Uterus (tissue), 2 donors: Measurements from ENCODE around the gene RBFOX2.

Source experiments
- POLR2A ChIP-seq, 2 donors: fragments of 450-650 bp; IDR thresholded peaks; one replicate each; pipeline ENCODE4 v1.6.1; 2016; ENCODE audit warnings: antibody characterized with exemption in 2 of 2, mild to moderate bottlenecking in 1 of 2, moderate library complexity in 1 of 2
- TF ChIP-seq, protein P1 (sequence below), 4 experiments: fragments of 200-600 bp in 2 of 4; fragments of 450-650 bp in 2 of 4; sonication (generic) in 2 of 4; IDR thresholded peaks; one replicate each; pipeline ENCODE4 v1.5.1; 2016 to 2019; ENCODE audit warnings: antibody characterized with exemption in 4 of 4, mild to moderate bottlenecking in 2 of 4, moderate library complexity in 1 of 4

DNA sequence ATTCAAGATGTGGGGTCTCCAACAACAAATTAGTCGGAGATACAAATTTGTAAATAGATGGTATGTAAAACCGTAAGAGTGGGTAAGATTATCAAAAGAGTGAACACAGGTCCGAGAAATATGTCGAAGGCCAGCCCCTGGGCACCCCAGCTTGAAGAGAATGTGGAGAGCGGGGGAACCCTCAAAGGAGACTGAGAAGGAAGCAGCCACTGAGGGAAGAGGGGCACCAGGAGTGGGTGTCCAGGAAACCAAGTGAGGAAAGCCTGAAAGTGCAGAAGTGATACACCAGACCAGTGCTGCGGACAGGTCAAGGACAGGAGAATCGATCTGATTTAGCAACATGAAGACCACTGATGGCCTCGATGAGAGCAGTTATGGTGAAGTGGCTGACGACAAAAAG, 296.5 kb downstream of the RBFOX2 start:
- no peak for TF ChIP-seq POLR2A (IDR thresholded peaks at IDR 0.05)
- TF ChIP-seq, protein P1, sequence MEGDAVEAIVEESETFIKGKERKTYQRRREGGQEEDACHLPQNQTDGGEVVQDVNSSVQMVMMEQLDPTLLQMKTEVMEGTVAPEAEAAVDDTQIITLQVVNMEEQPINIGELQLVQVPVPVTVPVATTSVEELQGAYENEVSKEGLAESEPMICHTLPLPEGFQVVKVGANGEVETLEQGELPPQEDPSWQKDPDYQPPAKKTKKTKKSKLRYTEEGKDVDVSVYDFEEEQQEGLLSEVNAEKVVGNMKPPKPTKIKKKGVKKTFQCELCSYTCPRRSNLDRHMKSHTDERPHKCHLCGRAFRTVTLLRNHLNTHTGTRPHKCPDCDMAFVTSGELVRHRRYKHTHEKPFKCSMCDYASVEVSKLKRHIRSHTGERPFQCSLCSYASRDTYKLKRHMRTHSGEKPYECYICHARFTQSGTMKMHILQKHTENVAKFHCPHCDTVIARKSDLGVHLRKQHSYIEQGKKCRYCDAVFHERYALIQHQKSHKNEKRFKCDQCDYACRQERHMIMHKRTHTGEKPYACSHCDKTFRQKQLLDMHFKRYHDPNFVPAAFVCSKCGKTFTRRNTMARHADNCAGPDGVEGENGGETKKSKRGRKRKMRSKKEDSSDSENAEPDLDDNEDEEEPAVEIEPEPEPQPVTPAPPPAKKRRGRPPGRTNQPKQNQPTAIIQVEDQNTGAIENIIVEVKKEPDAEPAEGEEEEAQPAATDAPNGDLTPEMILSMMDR (IDR thresholded peaks at IDR 0.05), result no peak
